COR-L47 (cell line): Measurements from ENCODE around the gene NAAA.
"Not testable (repeated sequence)": the region's sequence is repeated elsewhere in the genome, so short reads cannot be mapped to it uniquely, and the experiment has no call there.

ENCODE experiments used
- DNase-seq: peaks from one replicate; lab custom pipeline; 2025; lab: John Stamatoyannopoulos, UW

Gene NAAA

DNA sequence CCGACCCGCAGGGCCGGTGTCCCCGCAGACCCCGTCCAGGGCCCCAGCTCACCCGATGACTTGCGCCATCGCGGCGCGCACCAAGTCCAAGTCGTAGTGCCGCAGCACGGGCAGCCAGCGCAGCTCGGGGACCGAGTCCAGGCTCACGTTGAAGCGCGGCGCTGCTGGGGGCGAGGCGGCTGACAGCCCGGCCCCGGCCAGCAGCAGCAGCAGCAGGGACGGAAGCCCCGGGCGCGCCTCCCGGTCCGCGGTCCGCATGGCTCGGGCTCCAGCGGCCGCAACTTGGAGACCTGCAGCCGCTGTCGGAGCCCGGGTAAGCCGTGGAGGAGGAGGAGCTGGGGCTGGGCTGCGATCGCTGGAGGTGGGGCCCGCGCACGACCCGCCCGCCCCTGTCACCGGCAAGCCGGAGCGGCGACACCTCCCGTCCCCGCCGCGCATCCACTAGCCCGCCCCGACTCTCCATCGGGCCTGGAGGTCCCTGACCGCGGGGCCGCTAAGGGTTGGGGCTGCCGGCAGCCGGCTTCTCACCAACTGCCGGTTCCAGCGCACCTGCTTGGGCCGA is at the start of gene NAAA:
Gene NAAA, minus strand, starts transcription at position 322 of the 562 bp plus-strand sequence. Its CDS starts 64 bp downstream, at position 258.
- DNase-seq, result peak; percentile 74

DNA sequence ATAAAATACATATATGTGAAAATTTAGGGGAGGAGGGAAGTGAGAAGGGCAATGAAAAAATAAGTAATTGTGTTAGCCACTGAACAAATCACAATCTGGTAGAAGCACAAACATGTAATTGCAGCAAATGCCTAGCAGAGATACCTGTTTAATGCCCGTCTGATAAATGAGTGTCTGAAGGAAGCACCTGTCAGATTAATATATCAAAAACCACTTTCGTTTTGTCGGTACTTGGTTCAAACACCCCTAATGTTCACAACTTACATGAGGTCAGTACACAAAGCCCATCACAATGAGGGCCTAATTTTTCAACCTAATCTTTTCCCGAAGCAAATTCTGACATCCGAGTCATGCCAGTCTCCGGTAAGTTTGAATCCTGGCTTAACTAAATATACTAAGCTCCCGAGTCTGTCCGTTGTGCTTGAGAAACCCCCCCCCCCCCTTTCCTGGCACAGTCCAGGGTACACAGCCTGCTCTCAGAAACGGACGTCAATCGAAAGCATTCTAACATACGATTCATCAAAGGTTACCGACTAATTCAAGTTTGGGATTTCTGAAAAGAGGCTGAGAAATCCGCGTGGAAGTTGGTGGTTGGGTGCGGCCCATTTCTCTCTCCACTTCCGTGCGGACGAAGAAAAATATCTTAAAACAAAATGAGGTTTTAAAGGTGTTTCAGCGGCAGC is 49.2 kb upstream of the NAAA start:
- no peak for DNase-seq

DNA sequence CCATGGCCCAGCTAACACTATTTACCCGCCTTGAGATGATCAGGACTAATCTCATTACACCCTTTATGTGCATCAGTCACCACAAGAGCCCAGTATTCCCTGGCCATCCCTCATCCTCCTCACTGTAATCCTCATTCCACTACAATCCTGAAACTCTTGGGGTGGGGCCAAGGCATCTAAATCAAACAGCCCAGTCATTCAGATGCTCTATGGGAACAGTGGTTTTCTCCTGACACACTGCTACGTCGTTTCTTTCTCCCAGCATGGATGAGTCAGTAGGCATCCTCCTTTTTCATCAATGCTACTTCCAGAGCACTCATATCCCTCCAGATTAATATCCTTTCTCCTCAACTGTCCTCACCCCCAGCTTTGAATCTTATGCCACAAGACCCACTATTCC is 44.3 kb upstream of the NAAA start:
- DNase-seq, result no peak

DNA sequence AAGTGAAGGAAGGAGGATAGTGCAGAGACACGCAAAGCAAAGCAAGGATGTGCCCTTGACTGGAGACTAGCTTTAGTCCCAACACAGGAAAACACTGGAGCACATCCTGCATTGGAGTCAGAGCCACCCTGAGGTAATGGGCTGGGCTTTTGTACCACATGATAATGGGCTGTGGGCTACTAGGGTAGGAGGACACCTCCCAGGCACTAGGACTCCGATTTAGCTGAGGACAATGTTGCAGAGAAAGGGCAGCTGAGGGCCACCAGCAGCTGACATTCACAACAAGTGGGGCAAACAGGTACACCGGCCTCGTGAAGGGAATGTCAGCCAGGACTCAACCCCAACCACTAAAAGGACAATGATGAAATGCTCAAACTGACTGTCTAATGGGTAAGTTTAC is 39.8 kb upstream of the NAAA start:
- DNase-seq, result no peak

DNA sequence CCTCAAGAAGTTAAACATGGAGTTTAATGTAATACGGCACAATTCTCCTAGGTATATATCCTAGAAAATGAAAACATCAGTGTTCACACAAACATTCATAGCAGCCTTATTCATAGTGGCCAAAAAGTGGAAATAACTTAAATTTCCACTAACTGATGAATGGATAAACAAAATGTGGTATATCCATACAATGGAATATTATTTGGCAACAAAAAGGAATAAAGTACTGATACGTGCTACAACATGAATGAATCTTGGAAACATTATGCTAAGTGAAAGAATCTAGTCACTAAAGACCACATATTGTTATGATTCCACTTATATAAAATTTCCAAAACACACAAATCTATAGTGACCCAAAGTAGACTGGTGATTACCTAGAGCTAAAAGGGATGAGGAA is 35.4 kb upstream of the NAAA start:
- no peak for DNase-seq

DNA sequence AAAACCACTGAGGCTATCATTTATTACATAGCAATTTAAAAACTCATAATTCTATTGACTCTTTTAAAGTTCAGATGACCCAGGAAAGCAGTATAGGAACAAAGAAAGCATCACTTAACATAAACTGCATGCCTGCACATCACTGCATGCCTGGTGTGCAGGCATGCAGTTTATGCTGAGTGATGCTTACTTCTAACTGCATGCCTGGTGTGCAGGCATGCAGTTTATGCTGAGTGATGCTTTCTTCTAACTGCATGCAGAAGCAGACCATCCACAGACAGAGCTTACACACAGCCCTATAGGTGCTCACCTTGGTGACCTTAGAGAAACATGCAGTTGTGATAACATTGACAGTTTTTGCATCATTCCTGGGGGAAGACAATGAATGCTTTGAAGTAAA is 33.0 kb upstream of the NAAA start:
- DNase-seq, result no peak

DNA sequence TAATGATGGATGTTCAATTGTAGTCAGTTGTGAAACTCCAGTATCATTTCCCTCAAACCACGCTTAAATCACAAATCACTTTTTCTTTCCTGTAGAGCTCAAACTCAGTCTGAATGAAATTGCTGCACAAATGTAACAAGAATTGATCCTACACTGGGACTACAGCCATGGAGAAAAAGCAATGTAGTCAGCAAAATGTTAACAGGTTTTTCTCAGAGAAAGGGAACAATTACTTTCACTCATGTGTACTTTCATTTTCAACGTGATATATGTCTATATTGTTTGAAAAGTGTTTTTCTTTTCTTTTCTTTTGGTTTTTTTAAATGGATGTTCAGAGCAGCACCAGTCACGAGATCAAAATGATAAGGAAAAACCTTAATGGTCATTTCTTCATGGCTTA is 27.3 kb upstream of the NAAA start:
- no peak for DNase-seq

DNA sequence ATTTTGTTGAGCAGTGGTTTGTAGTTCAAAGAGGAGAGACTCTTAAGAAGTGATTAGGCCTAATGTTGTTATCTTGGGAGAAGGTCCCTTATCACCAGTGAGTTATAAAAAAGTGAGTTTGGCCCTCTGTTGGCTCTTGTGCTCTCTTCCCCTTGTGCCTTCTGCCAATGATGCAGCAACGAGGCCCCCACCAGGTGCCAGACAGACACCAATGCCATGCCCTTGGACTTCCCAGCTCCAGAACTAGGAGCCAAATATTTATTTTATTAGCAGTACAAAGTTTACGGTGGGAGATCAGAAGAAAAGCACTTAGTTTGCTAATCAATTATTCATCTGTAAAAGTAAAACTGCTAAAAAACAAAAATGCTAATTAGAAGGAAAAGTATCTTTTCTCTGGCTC is 22.7 kb upstream of the NAAA start:
- DNase-seq, result no peak

DNA sequence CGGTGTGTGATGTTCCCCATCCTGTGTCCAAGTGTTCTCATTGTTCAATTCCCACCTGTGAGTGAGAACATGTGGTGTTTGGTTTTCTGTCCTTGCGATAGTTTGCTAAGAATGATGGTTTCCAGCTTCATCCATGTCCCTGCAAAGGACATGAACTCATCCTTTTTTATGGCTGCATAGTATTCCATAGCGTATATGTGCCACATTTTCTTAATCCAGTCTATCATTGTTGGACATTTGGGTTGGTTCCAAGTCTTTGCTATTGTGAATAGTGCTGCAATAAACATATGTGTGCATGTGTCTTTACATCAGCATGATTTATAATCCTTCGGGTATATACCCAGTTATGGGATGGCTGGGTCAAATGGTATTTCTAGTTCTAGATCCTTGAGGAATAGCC is 21.3 kb upstream of the NAAA start:
- not testable (repeated sequence) for DNase-seq

DNA sequence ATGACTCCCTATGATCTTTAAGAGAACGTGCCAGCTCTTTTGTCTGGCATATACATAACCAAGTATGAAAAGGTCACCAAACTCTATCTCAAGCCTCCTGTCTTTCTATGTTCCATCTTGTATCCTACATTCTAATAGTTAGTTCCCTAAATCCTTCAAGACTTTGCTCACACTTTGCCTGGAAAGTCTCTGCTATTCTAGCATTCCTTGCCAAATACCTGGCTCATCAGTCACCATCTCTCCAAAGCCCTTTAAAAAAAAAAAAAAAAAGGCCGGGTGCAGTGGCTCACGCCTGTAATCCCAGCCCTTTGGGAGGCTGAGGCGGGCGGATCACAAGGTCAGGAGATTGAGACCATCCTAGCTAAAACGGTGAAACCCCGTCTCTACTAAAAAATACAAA is 17.7 kb upstream of the NAAA start:
- DNase-seq, result not testable (repeated sequence)

DNA sequence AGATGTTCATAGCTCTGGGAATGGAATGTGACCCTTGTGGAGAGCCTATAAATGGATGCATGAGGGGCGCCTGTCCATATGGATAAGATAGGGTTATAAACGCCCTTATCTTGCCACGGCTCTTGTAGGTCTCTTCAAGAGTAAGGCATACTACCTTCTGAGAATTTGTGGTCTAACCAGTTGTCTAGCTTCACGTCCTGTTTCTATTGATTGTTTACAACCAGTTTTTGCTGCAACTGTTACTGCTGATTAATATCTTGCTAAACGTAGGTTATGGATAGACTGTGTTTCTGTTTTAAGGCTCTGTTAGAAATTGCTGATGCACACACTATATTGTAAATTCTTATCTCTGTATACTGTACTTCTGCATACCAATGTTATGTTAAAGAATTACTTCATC is 14.0 kb upstream of the NAAA start:
- not testable (repeated sequence) for DNase-seq

DNA sequence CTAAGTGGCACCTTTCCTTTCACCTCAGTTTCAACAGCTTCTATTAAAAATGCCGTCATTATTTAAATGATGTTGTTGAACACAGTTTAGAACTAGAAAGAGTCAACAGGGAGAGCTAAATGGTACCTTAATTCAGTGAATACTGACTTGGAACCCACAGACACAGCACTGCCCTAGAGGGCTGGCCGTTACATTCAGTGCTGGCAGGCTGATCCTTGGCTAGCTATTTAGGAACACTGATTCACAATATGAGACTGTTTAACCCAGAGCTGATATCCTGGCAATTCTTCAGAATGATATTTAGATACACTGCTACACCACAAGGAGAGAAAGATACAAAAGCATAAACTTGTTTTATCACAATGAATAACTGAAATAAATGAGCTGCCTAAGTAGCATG is 12.7 kb upstream of the NAAA start:
- no peak for DNase-seq

DNA sequence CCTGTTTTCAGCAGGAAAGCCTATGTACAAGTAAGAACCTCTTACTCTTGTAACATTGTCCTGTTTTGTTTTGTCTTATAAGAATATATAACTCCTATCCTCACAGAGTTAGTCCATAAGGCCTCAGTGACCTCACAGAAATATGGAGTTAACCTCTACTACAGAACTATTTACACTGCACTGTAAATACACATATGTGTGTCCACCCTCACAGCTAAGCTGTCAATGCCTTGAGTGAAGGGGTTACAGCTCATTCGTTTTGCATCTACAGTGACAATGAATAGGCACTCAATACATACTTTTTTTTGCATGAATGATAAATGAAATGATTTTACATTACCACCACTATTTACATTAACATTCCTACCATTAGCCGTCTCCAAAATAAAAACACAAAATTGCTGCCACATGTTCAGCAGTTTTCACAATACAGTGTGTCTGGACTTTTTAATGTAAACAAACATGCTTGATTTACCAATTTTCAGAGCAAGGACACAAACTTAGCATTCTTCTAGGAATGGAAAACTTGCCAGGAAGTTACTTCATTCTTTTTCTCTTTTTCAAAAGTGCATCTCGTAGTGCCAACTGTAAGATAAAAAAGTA is 9.5 kb upstream of the NAAA start:
- no peak for DNase-seq

DNA sequence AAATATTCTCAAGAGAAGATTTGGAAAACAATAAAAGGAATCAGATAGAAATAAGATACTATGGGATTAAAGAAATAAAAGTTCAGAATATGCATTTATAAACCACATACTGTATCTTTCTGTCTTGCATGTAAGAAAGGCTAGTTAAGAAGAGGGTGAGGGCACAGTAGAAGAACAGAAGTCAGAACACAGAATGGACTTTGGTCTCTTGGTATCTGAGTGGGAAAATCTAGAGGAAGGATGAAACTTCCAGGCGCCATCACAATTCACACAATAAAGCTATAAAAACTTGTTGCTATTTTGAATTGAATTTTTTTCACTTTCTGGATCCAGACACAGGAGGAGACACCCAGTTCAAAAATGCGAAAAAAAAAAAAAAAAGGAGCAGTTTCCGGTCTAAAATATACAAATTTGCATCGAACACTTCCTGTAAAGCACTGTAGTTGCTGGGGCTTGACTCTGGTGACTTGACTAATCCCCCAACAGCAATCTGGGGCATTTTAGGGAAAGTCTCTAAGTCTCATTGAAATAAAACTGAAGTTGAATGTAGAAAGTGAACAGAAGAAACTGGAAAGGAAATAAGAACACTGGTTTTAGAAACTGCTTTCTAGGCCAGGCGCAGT is 8.1 kb upstream of the NAAA start:
- DNase-seq, result no peak

DNA sequence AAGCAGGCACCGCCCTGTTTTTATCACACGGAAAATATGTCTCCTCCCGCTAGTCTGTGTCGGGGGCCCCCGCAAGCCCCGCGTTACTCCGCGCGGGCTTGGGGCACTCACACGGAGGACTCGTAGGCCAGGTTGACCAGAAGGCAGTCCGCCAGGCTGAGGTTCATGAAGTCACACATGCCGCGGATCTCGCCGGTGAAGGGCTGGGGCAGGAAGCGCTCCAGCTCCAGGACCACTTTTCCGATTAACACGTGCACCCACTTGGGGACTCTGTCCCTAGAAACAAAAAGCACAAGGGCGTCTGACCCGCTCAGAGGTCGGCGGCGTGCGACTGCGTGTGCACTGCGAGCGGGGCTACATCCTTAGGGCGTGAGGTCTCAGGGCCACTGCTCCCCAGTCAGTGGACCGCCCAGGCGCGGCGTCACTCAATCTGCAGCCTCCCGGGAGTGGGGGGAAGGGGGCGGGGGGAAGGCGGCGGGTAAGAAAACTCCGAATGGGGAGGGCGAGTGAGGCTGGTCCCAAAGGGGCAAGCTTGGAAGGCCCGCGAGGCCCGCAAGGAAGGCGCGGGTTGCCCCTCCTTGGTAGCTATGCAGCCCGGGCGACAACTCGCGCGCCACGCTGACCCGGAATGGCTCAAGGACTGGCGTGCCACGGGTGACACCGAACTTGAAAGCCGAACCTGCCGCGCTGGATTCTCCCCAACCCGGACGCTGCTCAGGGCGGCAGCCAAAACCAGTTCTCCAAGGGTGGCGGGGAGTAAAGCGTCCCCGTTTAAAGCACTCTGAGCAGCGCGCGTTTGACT is 722 bp downstream of the NAAA start:
- DNase-seq, result peak; percentile 45

DNA sequence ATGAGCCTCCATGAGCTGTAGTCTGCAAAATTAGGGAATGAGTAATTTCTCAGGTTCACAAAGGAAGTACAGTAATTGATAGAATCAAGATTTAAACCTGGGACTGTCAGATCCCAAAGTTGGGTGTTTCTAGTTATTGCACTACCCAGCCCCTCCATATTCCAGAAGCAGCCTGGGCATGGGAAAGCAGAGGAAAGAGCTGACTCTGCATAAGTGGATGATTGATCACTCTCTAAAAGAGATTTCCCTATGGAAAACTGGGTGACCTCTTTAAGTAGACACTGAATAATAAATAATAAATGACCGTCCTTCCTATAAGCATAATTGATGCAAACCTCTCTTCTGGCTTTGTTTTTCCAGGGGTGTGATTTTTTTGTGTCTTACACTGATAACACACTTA is 5.2 kb downstream of the NAAA start:
- no peak for DNase-seq

DNA sequence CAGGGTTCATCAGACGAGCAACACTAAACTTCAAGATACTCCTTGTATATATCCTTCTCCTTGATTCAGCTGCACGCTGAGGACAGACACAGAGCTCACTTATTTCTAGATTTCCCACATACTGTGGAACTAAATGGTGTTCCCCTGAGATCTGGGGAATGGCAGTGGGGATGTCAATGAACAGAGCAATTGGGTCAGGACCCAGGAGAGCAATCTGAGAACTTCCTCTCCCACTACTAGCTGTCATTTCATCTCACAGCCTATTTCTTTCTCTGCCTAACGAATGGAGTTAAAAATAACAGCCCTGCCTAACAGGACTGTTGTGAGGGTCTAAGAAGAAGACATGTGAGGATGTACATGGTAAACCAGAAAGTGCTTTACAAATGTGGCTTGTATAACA is 10.7 kb downstream of the NAAA start:
- DNase-seq, result no peak

DNA sequence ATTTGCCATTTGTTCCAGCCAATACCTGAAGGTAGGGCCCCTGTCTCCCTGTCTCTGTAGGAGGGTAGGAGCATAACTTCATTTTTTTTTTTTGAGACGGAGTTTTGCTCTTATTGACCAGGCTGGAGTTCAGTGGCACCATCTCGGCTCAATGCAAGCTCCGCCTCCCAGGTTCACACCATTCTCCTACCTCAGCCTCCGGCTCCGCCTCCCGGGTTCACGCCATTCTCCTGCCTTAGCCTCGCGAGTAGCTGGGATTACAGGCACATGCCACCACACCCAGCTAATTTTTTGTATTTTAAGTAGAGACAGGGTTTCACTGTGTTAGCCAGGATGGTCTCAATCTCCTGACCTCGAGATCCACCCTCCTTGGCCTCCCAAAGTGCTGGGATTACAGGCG is 15.9 kb downstream of the NAAA start:
- DNase-seq, result not testable (repeated sequence)

DNA sequence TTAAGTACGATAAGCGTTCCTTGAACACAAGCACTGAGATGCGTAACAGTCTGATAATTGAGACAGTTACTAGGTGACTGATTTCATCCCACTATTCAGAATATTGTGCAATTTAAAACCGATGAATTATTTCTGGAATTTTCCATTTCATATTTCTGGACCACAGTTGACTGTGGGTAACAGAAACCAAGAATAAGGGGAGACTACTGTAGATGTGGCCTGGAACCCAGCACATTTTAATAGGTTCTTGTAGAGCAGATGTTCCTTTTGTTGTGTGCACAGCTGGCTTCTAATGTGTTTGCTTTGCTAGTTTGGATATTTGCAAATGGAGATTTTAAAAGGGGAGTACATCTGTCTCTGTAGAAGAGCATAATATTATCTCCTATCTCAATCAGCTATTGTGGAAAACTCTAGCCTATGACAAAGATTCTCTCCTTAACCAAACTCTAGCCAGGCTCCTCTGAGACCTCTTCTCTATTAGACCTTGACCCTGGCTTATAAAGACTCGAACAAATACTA is 16.4 kb downstream of the NAAA start:
- DNase-seq, result peak; percentile 45

DNA sequence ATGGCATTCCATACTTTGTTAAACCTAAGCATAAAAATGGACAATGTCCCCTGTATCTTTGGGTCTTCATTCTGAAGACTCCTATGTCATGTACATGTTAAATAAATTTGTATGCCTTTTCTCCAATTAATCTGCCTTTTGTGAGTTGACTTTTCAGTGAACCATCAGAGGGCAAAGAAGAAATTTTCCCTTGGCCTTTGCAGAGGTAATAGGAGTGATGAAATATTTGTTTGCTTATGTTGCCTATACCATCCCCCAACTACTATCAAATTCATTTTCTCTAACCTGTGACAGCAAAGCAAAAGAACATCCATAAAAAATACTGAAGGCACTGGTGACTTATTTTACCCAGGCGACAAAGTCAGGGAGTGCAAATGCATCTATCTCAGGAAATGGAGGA is 18.2 kb downstream of the NAAA start:
- no peak for DNase-seq

DNA sequence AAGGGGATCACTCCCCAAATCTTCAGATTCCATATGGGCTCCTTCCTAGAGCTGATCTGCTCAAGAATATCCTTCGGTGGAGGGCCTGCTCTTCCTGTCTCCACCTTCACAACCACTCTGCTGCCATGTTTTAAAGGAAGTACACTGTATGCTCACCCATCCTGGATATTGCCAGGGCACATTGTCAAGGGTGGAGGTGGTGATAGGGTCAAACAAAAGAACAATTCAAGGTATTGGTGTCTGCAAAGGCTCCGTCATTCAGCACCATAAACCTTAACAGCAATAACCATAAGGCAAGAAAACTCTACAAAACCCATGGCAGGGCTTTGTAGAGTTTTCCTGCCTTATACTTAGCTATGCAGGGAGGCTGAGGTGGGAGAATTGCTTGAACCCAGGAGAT is 18.9 kb downstream of the NAAA start:
- no peak for DNase-seq

DNA sequence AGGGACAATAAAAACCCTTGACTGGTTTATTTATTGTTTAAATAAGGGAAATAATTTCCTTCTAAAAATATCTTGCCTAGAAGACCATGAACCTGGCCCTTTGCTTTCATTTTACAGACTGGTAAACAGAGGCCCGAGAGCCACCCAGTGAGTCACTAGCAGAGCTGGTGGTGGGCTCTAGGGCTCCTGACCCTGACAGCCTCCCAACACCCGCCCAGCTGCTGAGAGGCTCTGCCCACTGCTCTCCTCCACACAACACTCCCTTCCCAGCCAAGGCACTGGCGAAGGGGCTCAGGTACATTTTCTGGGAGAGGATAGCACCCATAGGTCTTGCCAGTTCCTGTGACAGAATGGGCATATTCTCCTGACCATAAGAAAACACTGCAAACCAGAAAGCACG is 20.5 kb downstream of the NAAA start:
- no peak for DNase-seq
